Muscle layer of duodenum (tissue), 2 donors: ENCODE results near the gene MMP2.

Experiments
- H3K27ac ChIP-seq: one replicate; pipeline ENCODE4 v1.7.0; 2013; ENCODE audit warnings: mild to moderate bottlenecking, low read length
- H3K27me3 ChIP-seq: one replicate; pipeline ENCODE4 v1.7.0; 2013; ENCODE audit warnings: low read depth, mild to moderate bottlenecking, control low read depth, low read length
- H3K36me3 ChIP-seq, 2 donors: one replicate each; pipeline ENCODE4 v1.7.0; 2013; ENCODE audit warnings: low read length in 2 of 2, control low read depth in 1 of 2, mild to moderate bottlenecking in 1 of 2; ENCODE audit not compliant: insufficient read depth in 2 of 2, control insufficient read depth in 1 of 2
- H3K4me1 ChIP-seq, 2 donors: one replicate each; pipeline ENCODE4 v1.7.0; 2013; ENCODE audit warnings: low read length in 2 of 2, mild to moderate bottlenecking in 2 of 2, control low read depth in 1 of 2, moderate library complexity in 1 of 2; ENCODE audit not compliant: insufficient read depth in 2 of 2, control insufficient read depth in 1 of 2
- H3K4me3 ChIP-seq, 2 donors: one replicate each; pipeline ENCODE4 v1.7.0; 2013; ENCODE audit warnings: low read length in 2 of 2, low read depth in 1 of 2, mild to moderate bottlenecking in 1 of 2
- H3K9me3 ChIP-seq, 2 donors: one replicate each; pipeline ENCODE4 v1.7.0; 2013; ENCODE audit warnings: low read length in 2 of 2, control low read depth in 1 of 2, mild to moderate bottlenecking in 1 of 2; ENCODE audit not compliant: control insufficient read depth in 1 of 2
- donor health status: healthy.

Gene MMP2

DNA sequence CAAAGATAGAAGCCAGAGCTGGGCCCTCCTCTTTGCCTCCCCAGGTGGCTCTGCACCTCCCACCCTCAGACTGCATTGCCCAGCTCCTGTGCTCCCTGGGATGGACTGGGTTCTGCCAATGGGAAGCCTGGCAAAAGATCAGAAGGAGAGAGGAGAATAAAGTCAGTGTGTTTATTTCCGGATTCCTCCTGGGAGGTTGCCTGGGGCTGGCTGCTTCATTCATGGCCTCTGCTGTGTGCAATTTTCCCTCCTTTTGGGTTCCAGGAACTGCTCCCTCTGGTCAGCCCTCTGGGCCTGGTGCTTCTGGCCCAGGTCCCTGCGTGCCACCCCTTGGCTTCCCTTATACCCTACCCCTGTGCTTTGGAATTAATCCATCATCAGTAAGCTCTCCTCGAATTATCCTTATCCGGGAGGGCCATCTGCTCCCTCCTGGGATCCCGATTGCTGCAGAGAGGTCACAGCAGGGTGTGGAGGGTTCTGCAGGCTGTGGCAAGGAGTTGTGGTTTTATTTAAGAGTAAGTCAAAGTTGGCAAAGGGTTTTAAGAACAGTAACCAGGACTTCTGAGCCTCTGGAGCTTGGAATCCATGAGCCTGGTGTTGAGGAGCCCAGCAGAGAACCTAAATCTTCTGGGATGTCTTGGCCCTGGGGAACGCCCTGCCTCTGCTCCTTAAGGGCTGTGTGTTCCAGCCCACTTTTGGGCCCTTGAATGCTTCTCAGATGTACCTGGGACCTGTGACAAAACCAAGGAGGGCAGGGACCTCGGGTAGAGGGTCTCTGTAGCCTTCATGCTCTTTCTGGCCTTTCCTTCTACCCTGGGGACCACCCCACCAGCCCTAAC is 8.2 kb upstream of the MMP2 start:
- Histone ChIP-seq H3K9me3 (no peaks in the 10 kb centered on the region), H3K27ac (no peak overlapping the region), H3K36me3 (no peaks in the 10 kb centered on the region), H3K4me1 (peaks cover 0 to 12% of the 10 kb centered on the region in 2 donors), H3K4me3 (no peak overlapping the region), H3K27me3 (no peaks in the 10 kb centered on the region)

DNA sequence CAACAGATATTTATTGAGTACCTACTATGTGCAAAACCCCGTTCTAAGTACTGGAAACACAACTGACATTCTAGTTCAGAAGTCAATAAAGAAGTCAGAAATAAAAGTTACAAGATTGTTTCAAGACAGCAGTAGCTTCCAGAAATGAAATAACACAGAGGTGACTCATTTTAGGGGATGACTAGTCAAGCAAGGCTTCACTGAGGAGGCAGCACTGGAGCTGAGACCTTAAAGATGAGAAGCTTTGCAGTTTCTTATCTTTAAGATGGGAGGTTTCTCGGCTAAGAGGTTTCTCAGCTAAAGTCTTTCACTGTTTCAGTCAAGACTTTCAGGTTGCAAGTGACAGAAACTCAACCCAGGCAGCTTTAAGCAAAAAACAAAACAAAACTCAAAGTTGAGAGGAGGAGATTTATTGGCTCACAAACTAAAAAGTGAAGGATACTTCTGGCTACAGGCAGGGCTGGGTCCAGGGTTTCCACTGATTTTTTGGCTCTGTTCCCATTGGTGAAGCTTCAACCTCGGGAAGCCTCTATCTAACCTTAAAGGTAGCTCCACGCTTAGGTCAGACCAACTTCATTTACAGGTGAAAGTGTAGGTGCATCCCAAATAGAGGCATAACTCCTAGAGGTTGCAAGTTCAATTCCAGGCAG is 7.4 kb upstream of the MMP2 start:
- Histone ChIP-seq H3K4me3 (no peak overlapping the region), H3K27me3 (no peaks in the 10 kb centered on the region), H3K4me1 (peaks cover 0 to 16% of the 10 kb centered on the region in 2 donors), H3K36me3 (no peaks in the 10 kb centered on the region), H3K27ac (no peak overlapping the region), H3K9me3 (no peaks in the 10 kb centered on the region)

DNA sequence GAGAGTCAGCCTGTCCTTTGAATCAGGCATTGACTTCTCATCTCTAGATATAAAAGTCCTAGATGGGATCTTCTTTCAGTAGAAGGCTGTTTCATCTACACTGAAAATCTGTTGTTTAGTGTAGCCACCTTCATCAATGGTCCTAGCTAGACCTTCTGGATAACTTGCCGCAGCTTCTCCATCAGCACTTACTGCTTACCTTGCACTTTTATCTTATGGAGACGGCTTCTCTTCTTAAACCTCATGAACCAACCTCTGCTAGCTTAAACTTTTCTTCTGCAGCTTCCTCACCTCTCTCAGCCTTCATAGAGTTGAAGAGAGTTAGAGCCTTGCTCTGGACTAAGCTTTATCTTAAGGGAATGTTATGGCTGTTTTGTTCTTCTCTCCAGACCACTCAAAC is 5.4 kb upstream of the MMP2 start:
- Histone ChIP-seq H3K27ac (no peak overlapping the region), H3K36me3 (no peaks in the 10 kb centered on the region), H3K4me3 (no peak overlapping the region), H3K9me3 (no peaks in the 10 kb centered on the region), H3K27me3 (no peaks in the 10 kb centered on the region), H3K4me1 (peaks cover 0 to 16% of the 10 kb centered on the region in 2 donors)

DNA sequence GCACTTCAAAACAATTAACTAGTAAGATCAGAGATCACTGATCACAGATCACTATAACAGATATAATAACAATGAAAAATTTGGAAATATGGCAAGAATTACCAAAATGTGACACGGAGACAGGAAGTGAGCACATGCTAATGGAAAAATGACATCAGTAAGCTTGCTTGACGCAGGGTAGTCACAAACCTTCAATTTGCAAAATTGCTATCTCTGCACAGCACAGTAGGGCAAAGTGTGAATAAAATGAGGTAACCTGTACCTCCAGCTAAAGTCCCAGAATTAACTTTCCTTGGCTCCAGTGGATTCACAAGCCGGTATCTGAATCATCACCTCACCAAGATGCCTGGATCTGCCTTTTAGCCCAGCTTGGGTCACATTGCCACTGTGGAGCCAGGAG is 4.2 kb upstream of the MMP2 start:
- Histone ChIP-seq H3K27me3 (no peaks in the 10 kb centered on the region), H3K4me3 (no peak overlapping the region), H3K27ac (no peak overlapping the region), H3K9me3 (no peaks in the 10 kb centered on the region), H3K4me1 (peaks cover 0 to 22% of the 10 kb centered on the region in 2 donors), H3K36me3 (no peaks in the 10 kb centered on the region)

DNA sequence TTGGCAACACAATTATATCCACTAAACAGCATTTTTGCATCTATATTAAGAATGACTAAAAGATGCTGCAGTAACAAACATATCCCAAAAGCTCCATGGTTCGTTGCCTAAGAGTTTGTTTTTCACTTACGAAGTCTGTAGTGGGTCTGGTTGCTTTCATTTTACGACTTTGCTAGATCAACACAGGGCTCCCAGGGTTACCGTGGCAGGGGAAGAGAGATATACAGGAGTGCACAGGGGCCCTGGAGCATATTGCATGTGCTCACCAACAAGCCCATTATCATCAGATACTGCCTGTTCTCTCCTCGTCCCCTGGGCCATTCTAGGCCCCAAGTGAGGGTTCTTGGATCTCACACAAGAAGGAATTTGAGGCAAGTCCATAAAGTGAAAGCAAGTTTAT is 3.1 kb upstream of the MMP2 start:
- Histone ChIP-seq H3K36me3 (no peaks in the 10 kb centered on the region), H3K27ac (no peak overlapping the region), H3K9me3 (no peaks in the 10 kb centered on the region), H3K4me1 (peaks cover 0 to 24% of the 10 kb centered on the region in 2 donors), H3K4me3 (no peak overlapping the region), H3K27me3 (no peaks in the 10 kb centered on the region)

DNA sequence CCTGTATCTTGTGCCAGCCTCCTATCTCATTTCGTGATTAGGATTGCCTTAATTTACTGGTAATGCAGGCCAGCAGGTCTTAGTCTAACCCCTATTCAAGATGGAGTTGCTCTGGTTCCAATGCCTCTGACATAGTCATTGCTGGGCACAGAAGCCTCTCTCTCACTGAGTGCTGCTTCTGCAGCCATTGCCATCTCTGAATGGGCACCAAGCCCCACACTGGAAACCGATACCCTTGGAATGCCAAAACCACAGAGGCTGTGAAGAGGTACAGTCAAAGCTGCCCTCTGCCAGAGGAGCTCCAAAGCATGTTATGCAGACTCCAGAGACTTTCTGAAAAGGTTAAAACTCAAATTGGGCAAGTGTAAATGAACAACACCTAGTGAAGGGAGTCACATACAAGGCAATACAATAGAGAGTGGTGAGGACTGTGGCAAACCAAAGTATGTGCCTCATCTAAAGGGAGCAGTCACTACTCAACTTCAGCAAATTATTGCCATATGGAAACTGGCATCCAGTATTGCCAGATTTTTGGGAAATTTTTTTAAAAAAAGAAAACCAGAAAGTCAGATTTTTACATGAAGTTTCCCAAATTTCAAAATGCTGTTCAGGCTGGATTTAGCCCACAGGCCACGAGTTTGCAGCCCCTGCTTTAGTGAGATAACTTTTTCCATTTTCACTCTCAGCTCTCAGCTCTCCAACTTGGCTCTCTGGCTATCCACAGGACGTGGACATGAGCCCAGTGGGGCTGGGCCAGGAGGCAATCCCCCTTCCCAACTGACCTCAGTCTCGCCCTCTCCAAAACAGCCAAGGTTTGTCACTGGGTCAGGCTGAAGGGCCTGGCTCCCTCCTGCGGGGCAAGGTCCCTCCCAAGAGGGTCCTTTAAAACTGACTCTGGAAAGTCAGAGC is 2.1 kb upstream of the MMP2 start:
- H3K27ac ChIP-seq, result peak overlapping the region; percentile 31
- H3K4me1 ChIP-seq, result peaks cover 0 to 23% of the 10 kb centered on the region in 2 donors
- no peaks in the 10 kb centered on the region for H3K27me3 ChIP-seq
- no peaks in the 10 kb centered on the region for H3K9me3 ChIP-seq
- no peak overlapping the region for H3K4me3 ChIP-seq
- H3K36me3 ChIP-seq, result no peaks in the 10 kb centered on the region

DNA sequence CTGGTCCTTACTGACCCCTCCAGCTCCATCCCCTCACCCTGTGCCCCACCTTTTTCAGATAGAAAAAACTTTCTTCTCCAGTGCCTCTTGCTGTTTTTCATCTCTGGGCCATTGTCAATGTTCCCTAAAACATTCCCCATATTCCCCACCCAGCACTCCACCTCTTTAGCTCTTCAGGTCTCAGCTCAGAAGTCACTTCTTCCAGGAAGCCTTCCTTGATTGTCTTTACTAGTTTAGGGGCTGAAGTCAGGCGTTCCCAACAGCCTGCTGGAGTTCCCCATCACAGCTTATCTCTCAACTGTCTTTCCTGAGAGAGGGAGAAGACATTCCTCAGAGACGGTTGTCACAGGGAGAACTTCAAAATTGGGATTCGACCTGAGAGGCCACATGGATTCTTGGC is 1.3 kb upstream of the MMP2 start:
- Histone ChIP-seq H3K4me1 (peaks cover 0 to 23% of the 10 kb centered on the region in 2 donors), H3K36me3 (peaks cover 2% of the 10 kb centered on the region in 2 donors), H3K9me3 (no peaks in the 10 kb centered on the region), H3K4me3 (no peak overlapping the region), H3K27ac (peak overlapping the region; percentile 1), H3K27me3 (no peaks in the 10 kb centered on the region)

DNA sequence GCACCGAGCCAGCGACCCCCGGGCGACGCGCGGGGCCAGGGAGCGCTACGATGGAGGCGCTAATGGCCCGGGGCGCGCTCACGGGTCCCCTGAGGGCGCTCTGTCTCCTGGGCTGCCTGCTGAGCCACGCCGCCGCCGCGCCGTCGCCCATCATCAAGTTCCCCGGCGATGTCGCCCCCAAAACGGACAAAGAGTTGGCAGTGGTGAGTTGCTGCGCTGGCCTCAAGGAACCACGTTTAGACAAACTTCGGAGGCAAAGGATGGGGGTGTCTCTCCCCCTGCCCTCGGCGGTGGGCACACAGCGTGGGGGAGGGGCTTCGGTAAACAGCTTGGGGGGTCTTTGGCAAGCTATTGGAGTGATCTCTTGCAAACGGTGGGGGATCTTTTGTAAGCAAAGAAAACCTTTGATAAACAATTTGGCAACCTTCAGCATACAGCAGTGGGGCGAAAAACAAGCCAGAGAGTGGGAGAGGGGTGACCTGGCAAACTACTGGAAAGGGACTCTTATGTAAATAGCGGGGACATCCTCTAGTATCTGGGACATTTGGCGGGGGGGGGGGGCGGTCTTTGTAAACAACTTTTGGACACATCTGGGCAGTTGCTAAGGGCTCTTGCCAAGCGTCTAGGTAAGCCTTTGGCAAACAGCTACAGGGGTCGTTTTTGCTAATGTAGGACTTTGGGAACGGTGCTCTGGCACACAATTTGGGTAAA is 587 bp downstream of the MMP2 start:
- Histone ChIP-seq H3K27ac (peak overlapping the region; percentile 66), H3K36me3 (peaks cover 11 to 14% of the 10 kb centered on the region in 2 donors), H3K4me1 (peaks cover 0 to 36% of the 10 kb centered on the region in 2 donors), H3K9me3 (no peaks in the 10 kb centered on the region), H3K27me3 (no peaks in the 10 kb centered on the region), H3K4me3 (peak overlapping the region; percentile 60 to 68)

DNA sequence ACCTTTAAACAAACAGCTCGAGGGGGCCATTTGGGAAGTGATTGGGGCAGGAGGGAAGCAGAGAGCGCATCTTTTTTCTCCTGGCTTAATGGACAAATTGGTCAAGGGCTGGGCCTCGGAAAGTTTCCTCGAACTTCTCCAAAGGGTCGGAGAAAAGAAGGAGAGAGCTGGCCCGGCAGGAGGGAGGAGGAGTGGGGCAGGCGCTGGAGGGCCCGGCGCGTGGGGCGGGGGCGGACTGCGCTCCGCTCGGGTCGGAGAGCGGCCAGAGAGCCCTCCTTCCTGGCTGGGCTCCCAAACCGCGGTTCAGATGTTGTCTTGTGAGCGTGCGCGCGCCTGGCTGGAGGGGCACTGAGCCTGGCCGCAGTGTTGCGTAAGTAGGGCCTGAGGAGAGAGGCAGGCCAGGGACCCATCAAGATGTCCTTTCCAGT is 1.2 kb downstream of the MMP2 start:
- H3K4me1 ChIP-seq, result peaks cover 0 to 36% of the 10 kb centered on the region in 2 donors
- peak overlapping the region; percentile 60 to 68 for H3K4me3 ChIP-seq
- H3K9me3 ChIP-seq, result no peaks in the 10 kb centered on the region
- peak overlapping the region; percentile 66 for H3K27ac ChIP-seq
- no peaks in the 10 kb centered on the region for H3K27me3 ChIP-seq
- peaks cover 18 to 21% of the 10 kb centered on the region in 2 donors for H3K36me3 ChIP-seq

DNA sequence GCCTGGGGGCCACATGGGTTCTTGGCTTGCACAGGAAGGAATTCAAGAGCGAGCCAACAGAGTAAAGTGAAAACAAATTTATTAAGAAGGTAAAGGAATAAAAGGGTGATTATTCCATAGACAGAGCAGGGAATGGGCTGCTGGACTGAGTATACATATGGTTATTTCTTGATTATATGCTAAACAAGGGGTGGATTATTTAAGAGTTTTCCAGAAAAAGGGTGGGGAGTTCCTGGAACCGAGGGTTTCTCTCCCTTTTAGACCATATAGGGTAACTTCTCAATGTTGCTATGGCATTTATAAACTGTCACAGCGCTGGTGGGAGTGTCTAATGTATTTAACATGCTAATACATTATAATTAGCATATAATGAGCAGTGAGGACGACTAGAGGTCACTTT is 2.0 kb downstream of the MMP2 start:
- Histone ChIP-seq H3K9me3 (no peaks in the 10 kb centered on the region), H3K4me3 (peak overlapping the region; percentile 52 to 68), H3K36me3 (peaks cover 19 to 23% of the 10 kb centered on the region in 2 donors), H3K4me1 (peaks cover 0 to 29% of the 10 kb centered on the region in 2 donors), H3K27me3 (no peaks in the 10 kb centered on the region), H3K27ac (no peak overlapping the region)
